Liver (tissue), 9 donors: ENCODE measurements around the gene ZRANB1. TPM values are rescaled to one million over a fixed set of nuclear protein-coding genes. Genes with fewer than 3 reads are reported as not detected.
A peak's percentile ranks its signal among the peaks of the same experiment; 100 is the strongest.

Source experiments
- DNase-seq: peaks from one replicate; pipeline ENCODE4 v3.0.0-alpha.2; 2017; ENCODE audit warnings: low spot score
- H3K27ac ChIP-seq, 2 donors: one replicate each; pipeline ENCODE4 v1.7.0; 2013; ENCODE audit warnings: inconsistent platforms in 2 of 2, low read length in 2 of 2, control low read depth in 1 of 2, low read depth in 1 of 2, mild to moderate bottlenecking in 1 of 2
- H3K27me3 ChIP-seq, 4 donors: one replicate each; pipeline versions ENCODE4 v1.6.1 to v1.7.0; 2013; ENCODE audit warnings: low read length in 3 of 4, inconsistent platforms in 1 of 4, mild to moderate bottlenecking in 1 of 4, moderate library complexity in 1 of 4; ENCODE audit not compliant: control insufficient read depth in 4 of 4, insufficient read depth in 4 of 4
- H3K36me3 ChIP-seq, 4 donors: one replicate each; pipeline versions ENCODE4 v1.6.1 to v1.7.0; 2013; ENCODE audit warnings: low read length in 3 of 4, mild to moderate bottlenecking in 3 of 4, low read depth in 1 of 4, moderate library complexity in 1 of 4; ENCODE audit not compliant: control insufficient read depth in 4 of 4, insufficient read depth in 3 of 4
- H3K4me1 ChIP-seq, 4 donors: one replicate each; pipeline versions ENCODE4 v1.6.1 to v1.7.0; 2013; ENCODE audit warnings: low read length in 3 of 4, mild to moderate bottlenecking in 3 of 4, moderate library complexity in 1 of 4; ENCODE audit not compliant: control insufficient read depth in 4 of 4, insufficient read depth in 4 of 4
- H3K4me3 ChIP-seq, 3 donors: one replicate each; pipeline versions ENCODE4 v1.6.1 to v1.7.0; 2013; ENCODE audit warnings: low read length in 3 of 3, control low read depth in 1 of 3, low read depth in 1 of 3, mild to moderate bottlenecking in 1 of 3
- H3K9ac ChIP-seq, 2 donors: one replicate each; pipeline ENCODE4 v1.7.0; 2013; ENCODE audit warnings: low read length in 2 of 2, mild to moderate bottlenecking in 2 of 2, moderate library complexity in 2 of 2, control low read depth in 1 of 2, low read depth in 1 of 2
- H3K9me3 ChIP-seq, 4 donors: one replicate each; pipeline versions ENCODE4 v1.6.1 to v1.7.0; 2013; ENCODE audit warnings: low read length in 3 of 4; ENCODE audit not compliant: control insufficient read depth in 4 of 4
- EGR1 ChIP-seq, 2 donors: IDR thresholded peaks; 2 replicates each; pipeline ENCODE4 v1.6.1; 2016 to 2018; ENCODE audit warnings: antibody characterized with exemption in 2 of 2, low read depth in 2 of 2
- FOXA1 ChIP-seq: IDR thresholded peaks from 2 replicates; pipeline ENCODE4 v1.6.1; 2016; ENCODE audit warnings: antibody characterized with exemption
- FOXA2 ChIP-seq: IDR thresholded peaks from 2 replicates; pipeline ENCODE4 v1.6.1; 2016; ENCODE audit warnings: antibody characterized with exemption
- GABPA ChIP-seq, 2 donors: IDR thresholded peaks in 1 of 2; conservative IDR thresholded peaks in 1 of 2; 2 replicates each; pipeline ENCODE4 v1.6.1; 2016; ENCODE audit warnings: antibody characterized with exemption in 2 of 2, mild to moderate bottlenecking in 1 of 2, moderate library complexity in 1 of 2
- HNF4A ChIP-seq, 2 donors: conservative IDR thresholded peaks; 2 replicates each; pipeline ENCODE4 v1.6.1; 2016; ENCODE audit warnings: antibody characterized with exemption in 2 of 2, mild to moderate bottlenecking in 2 of 2
- HNF4G ChIP-seq: IDR thresholded peaks from 2 replicates; pipeline ENCODE4 v1.6.1; 2016; ENCODE audit warnings: antibody characterized with exemption
- JUND ChIP-seq, 2 donors: IDR thresholded peaks; 2 replicates each; pipeline ENCODE4 v1.6.1; 2016; ENCODE audit warnings: antibody characterized with exemption in 2 of 2
- NR2F2 ChIP-seq: IDR thresholded peaks from 2 replicates; pipeline ENCODE4 v1.6.1; 2016; ENCODE audit warnings: antibody characterized with exemption
- RAD21 ChIP-seq, 2 donors: IDR thresholded peaks; 2 replicates each; pipeline ENCODE4 v1.6.1; 2016; ENCODE audit warnings: antibody characterized with exemption in 2 of 2, mild to moderate bottlenecking in 2 of 2
- RXRA ChIP-seq, 2 donors: IDR thresholded peaks; 2 replicates each; pipeline ENCODE4 v1.6.1; 2017 to 2018; ENCODE audit warnings: antibody characterized with exemption in 2 of 2, mild to moderate bottlenecking in 1 of 2
- SP1 ChIP-seq: IDR thresholded peaks from 2 replicates; pipeline ENCODE4 v1.6.1; 2018; ENCODE audit warnings: antibody characterized with exemption, mild to moderate bottlenecking
- TAF1 ChIP-seq: conservative IDR thresholded peaks from 2 replicates; pipeline ENCODE4 v1.6.1; 2016; ENCODE audit warnings: antibody characterized with exemption, mild to moderate bottlenecking
- YY1 ChIP-seq: IDR thresholded peaks from 2 replicates; pipeline ENCODE4 v1.6.1; 2016; ENCODE audit warnings: antibody characterized with exemption, mild to moderate bottlenecking
- WGBS: extraction: QIAGEN DNeasy Blood & Tissue Kit; methylation state at CpG from one replicate; pipeline ENCODE4 v1.1.7; 2013; 5-methylcytosine and 5-hydroxymethylcytosine counted together
- polyA plus RNA-seq, 2 donors: library from polyadenylated mRNA; stranded (reverse) in 1 of 2; unstranded in 1 of 2; fragments of 200-250 nt in 1 of 2; fragments of >200 nt in 1 of 2; fragmentation: Nextera tagmentation in 1 of 2; extraction: Ambion mirVana in 1 of 2; gene quantifications; one replicate each; pipeline versions ENCODE4 v1.2.1 to v1.2.3, GENCODE V29; 2013 to 2015
- total RNA-seq, 2 donors: library from RNA; depleted of rRNA; stranded (reverse); fragments of >200 nt; gene quantifications; one replicate each; pipeline ENCODE4 v1.2.3, GENCODE V29; 2014
- TF ChIP-seq, protein P1 (sequence below): IDR thresholded peaks from 2 replicates; pipeline ENCODE4 v1.6.1; 2016; ENCODE audit warnings: antibody characterized with exemption
- TF ChIP-seq, protein P2 (sequence below): IDR thresholded peaks from 2 replicates; pipeline ENCODE4 v1.6.1; 2016; ENCODE audit warnings: antibody characterized with exemption
- TF ChIP-seq, protein P3 (sequence below): fragments of 150-350 bp; IDR thresholded peaks from 2 replicates; pipeline ENCODE4 v1.5.1; 2017; ENCODE audit warnings: improper control_type of control experiment, low read depth, low read length; ENCODE audit not compliant: missing input control
- TF ChIP-seq, protein P4 (sequence below): IDR thresholded peaks from 2 replicates; pipeline ENCODE4 v1.6.1; 2016; ENCODE audit warnings: antibody characterized with exemption
- TF ChIP-seq, protein P5 (sequence below): IDR thresholded peaks from 2 replicates; pipeline ENCODE4 v1.6.1; 2016; ENCODE audit warnings: antibody characterized with exemption, mild to moderate bottlenecking
- donor health status: healthy.
- donor health status: healthy.
- donor health status: healthy.
- donor health status: healthy.
- donor health status: healthy.

The ZRANB1 gene
- total and polyA plus RNA-seq, 4 donors = 6.2 to 32.5 (median 14.4) TPM

DNA sequence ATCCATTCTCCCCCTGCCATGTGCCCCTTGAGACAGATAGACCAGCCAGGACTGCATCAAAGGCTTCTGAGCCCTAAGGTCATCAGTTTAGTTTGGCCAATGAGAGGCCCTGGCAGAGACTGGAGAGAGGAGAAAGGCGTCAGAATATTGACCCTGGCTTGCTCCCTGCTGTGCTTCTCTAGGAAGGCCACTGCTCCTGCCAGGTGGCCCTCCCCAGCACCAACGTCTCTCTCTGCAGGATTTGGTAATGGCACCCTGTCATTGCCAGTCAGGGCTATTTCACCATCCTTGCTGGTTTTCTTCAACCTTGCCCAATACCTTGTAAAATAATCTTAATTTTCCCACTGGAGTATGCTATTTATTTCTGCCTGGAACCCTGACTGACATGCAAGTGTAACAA lies 38.8 kb upstream of the ZRANB1 start:
- WGBS = 16% methylated on average over 2 of the region's 2 CpGs
- DNase-seq = no peak
- peak overlapping the region in 1 of 2 donors; percentile 72 for H3K27ac ChIP-seq

More for the DNA sequence above, 38.8 kb upstream of the ZRANB1 start:
- no peak overlapping the region for H3K9ac ChIP-seq
- peaks cover 4 to 24% (median 15%) of the 10 kb centered on the region in 4 donors for H3K4me1 ChIP-seq
- no peaks in the 10 kb centered on the region for H3K27me3 ChIP-seq
- H3K4me3 ChIP-seq = no peak overlapping the region
- no peaks in the 10 kb centered on the region for H3K9me3 ChIP-seq
- H3K36me3 ChIP-seq = no peaks in the 10 kb centered on the region
- TF ChIP-seq, protein P1, sequence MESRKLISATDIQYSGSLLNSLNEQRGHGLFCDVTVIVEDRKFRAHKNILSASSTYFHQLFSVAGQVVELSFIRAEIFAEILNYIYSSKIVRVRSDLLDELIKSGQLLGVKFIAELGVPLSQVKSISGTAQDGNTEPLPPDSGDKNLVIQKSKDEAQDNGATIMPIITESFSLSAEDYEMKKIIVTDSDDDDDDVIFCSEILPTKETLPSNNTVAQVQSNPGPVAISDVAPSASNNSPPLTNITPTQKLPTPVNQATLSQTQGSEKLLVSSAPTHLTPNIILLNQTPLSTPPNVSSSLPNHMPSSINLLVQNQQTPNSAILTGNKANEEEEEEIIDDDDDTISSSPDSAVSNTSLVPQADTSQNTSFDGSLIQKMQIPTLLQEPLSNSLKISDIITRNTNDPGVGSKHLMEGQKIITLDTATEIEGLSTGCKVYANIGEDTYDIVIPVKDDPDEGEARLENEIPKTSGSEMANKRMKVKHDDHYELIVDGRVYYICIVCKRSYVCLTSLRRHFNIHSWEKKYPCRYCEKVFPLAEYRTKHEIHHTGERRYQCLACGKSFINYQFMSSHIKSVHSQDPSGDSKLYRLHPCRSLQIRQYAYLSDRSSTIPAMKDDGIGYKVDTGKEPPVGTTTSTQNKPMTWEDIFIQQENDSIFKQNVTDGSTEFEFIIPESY = no peak
- TF ChIP-seq, protein P2, sequence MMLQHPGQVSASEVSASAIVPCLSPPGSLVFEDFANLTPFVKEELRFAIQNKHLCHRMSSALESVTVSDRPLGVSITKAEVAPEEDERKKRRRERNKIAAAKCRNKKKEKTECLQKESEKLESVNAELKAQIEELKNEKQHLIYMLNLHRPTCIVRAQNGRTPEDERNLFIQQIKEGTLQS = peak; percentile 25
- TF ChIP-seq JUND (IDR thresholded peaks at IDR 0.05) (peak; percentile 50 to 74), YY1 (peak; percentile 80), RAD21 (IDR thresholded peaks at IDR 0.05) (peak; percentile 52 to 57), TAF1 (no peak), FOXA2 (peak; percentile 49), HNF4G (no peak), FOXA1 (peak; percentile 22), NR2F2 (no peak), SP1 (peak; percentile 81), HNF4A (conservative IDR thresholded peaks at IDR 0.05) (peak; percentile 74 to 84), EGR1 (IDR thresholded peaks at IDR 0.05; ENCODE audit: low read depth in 2 of 2) (peak in 1 of 2 donors; percentile 40), RXRA (IDR thresholded peaks at IDR 0.05) (peak; percentile 91 to 94), GABPA (IDR thresholded peaks at IDR 0.05 in 1 of 2, conservative IDR thresholded peaks at IDR 0.05 in 1 of 2) (no peak)
- TF ChIP-seq, protein P3, sequence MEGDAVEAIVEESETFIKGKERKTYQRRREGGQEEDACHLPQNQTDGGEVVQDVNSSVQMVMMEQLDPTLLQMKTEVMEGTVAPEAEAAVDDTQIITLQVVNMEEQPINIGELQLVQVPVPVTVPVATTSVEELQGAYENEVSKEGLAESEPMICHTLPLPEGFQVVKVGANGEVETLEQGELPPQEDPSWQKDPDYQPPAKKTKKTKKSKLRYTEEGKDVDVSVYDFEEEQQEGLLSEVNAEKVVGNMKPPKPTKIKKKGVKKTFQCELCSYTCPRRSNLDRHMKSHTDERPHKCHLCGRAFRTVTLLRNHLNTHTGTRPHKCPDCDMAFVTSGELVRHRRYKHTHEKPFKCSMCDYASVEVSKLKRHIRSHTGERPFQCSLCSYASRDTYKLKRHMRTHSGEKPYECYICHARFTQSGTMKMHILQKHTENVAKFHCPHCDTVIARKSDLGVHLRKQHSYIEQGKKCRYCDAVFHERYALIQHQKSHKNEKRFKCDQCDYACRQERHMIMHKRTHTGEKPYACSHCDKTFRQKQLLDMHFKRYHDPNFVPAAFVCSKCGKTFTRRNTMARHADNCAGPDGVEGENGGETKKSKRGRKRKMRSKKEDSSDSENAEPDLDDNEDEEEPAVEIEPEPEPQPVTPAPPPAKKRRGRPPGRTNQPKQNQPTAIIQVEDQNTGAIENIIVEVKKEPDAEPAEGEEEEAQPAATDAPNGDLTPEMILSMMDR = no peak
- TF ChIP-seq, protein P4, sequence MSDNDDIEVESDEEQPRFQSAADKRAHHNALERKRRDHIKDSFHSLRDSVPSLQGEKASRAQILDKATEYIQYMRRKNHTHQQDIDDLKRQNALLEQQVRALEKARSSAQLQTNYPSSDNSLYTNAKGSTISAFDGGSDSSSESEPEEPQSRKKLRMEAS = peak; percentile 73
- TF ChIP-seq, protein P5, sequence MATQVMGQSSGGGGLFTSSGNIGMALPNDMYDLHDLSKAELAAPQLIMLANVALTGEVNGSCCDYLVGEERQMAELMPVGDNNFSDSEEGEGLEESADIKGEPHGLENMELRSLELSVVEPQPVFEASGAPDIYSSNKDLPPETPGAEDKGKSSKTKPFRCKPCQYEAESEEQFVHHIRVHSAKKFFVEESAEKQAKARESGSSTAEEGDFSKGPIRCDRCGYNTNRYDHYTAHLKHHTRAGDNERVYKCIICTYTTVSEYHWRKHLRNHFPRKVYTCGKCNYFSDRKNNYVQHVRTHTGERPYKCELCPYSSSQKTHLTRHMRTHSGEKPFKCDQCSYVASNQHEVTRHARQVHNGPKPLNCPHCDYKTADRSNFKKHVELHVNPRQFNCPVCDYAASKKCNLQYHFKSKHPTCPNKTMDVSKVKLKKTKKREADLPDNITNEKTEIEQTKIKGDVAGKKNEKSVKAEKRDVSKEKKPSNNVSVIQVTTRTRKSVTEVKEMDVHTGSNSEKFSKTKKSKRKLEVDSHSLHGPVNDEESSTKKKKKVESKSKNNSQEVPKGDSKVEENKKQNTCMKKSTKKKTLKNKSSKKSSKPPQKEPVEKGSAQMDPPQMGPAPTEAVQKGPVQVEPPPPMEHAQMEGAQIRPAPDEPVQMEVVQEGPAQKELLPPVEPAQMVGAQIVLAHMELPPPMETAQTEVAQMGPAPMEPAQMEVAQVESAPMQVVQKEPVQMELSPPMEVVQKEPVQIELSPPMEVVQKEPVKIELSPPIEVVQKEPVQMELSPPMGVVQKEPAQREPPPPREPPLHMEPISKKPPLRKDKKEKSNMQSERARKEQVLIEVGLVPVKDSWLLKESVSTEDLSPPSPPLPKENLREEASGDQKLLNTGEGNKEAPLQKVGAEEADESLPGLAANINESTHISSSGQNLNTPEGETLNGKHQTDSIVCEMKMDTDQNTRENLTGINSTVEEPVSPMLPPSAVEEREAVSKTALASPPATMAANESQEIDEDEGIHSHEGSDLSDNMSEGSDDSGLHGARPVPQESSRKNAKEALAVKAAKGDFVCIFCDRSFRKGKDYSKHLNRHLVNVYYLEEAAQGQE = peak; percentile 54
